ENCODE measurements around the gene EIF2B2. TPM values are rescaled to one million over a fixed set of nuclear protein-coding genes. Genes with fewer than 3 reads are reported as not detected.

The EIF2B2 gene
- polyA plus RNA-seq, 3 donors from 2014 or later: 32.6 to 64.5 (median 57.4) TPM

DNA sequence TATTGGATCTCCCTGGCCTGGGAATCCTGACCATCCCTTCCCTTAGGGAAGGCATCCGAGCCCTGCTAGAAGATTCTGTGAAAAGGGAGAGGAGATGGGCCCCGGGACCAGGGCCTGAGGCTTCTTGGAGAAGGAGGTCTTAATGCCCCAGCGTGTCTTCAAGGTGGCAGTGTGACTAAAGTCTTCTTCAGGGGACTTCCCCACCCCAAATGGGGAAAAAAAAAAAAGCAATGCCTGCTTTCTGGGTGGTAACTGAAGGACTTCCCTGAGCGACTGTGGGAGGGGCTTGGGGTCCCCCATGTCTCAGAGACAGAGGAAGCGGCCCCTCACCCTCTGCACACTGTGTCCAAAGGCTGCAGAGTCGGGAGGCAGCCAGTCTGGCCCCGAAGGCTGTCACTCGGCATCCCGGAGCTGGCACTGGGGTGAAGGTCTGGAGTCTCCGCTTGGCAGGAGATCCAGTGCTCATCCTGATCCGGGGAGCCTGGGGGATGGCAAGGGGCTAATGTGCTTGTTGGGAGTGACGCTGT, 39.5 kb upstream of the EIF2B2 start:
- no peaks in the 10 kb centered on the region for H3K4me1 Mint-ChIP-seq
- no peaks in the 10 kb centered on the region for H3K36me3 Mint-ChIP-seq
- H3K4me3 Mint-ChIP-seq: no peak overlapping the region
- H3K27me3 Mint-ChIP-seq (ENCODE audit: low read depth in 3 of 3): peaks cover 0 to 4% (median 3%) of the 10 kb centered on the region in 3 donors
- no peak overlapping the region for H3K27ac Mint-ChIP-seq
- no peaks in the 10 kb centered on the region for H3K9me3 Mint-ChIP-seq
- no peak for DNase-seq

DNA sequence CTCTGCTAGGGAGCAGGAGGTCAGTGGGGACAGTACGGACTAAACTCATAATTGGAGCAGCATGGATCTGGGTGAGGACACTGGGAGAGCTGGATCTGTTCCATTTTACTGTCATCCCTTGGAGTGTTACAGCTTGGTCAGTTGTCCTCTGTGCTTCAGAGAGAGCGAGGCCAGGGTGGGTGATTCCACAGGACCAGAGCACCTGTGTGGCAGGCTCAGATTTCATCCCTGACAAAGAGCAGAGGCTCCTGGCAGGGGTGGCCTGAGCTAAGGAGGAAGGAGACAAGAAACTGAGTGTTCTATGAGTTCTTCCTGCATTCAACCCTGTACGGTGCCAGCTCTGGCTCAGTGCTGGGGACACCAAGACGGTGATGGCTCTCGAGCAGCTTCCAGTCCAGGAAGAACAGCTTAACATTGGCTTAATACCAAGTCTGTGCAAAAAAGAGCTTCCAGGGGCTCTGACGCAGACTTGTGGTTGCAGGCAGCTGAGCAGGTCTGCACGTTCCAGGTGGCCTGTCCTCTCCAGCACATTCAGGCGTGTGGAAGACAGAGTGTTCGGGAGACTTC, 38.9 kb upstream of the EIF2B2 start:
- Mint-ChIP-seq H3K27ac (no peak overlapping the region), H3K36me3 (no peaks in the 10 kb centered on the region)

DNA sequence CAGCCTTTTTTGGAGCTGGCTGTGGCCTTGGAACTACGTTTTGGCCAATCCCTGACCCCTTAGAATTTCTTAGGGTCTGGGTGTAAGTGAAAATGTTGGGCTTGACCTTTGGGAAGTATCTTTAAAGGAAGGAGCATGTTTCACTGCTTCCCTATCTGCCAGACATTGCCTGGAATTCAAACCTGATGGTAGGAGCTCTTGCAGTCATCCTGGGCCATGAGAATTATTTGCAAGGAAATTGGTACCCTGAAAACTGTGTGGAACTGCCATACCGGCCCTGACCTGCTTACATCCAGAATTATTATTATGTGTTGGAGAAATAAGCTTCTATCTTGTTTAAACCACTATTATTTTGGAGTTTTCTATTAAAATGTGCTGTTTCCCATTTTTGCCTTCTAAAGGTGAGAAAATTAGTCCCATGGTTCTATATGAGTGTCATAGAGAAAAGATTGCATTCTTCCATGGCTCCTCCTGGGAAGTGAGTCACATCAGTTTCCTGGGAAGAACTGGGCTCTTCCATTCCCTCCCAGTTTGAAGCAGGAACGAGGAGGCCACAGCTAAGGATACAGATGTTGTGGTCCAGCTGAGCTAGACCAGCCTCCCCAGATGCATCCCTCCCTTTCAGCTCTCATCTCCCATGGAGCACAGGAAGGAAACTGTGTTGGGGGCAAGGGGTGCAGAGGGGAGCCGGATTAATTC, 37.8 kb upstream of the EIF2B2 start:
- Mint-ChIP-seq H3K4me3 (no peak overlapping the region), H3K9me3 (no peaks in the 10 kb centered on the region), H3K4me1 (no peaks in the 10 kb centered on the region), H3K36me3 (no peaks in the 10 kb centered on the region), H3K27me3 (ENCODE audit: low read depth in 3 of 3) (peaks cover 0 to 4% (median 3%) of the 10 kb centered on the region in 3 donors), H3K27ac (no peak overlapping the region)
- no peak for DNase-seq

More for the DNA sequence above, 38.9 kb upstream of the EIF2B2 start:
- Mint-ChIP-seq H3K27me3 (ENCODE audit: low read depth in 3 of 3) (peaks cover 0 to 6% (median 4%) of the 10 kb centered on the region in 3 donors), H3K9me3 (no peaks in the 10 kb centered on the region), H3K4me3 (no peak overlapping the region), H3K4me1 (no peaks in the 10 kb centered on the region)
- no peak for DNase-seq

DNA sequence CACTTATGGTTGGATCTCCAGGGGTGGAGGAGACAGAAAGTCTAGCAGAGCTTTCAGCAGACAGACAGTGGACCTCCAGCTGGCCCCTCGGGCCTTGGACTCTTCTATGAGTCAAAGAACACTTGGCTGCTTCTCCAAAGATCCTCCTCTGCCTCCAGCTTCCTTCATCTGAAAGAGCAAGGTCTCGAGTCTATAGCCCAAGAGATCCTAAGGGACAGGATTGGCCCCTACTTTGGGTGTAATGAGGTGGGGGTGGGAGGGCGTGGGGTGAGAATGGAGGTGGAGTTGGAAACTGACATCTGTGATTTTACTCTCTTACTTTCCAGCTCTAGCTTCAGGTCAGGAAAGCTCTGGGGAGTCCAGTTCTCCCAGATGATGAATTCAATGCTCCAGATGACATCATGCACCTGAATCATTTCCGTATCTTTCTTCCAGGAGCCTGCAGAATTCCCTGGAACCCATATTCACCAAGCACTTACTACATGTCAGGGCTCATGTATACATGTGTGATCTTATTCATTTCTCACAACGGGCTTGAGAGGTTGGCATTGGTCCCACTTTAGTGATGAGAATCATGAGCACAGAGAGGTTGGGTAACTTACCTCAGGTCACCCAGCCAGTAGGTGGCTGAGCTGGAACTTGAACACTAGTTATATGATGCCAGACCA, 37.1 kb upstream of the EIF2B2 start:
- no peak for DNase-seq
- Mint-ChIP-seq H3K36me3 (no peaks in the 10 kb centered on the region), H3K4me3 (no peak overlapping the region), H3K27ac (no peak overlapping the region), H3K27me3 (ENCODE audit: low read depth in 3 of 3) (peaks cover 0 to 4% (median 3%) of the 10 kb centered on the region in 3 donors), H3K4me1 (no peaks in the 10 kb centered on the region), H3K9me3 (no peaks in the 10 kb centered on the region)

DNA sequence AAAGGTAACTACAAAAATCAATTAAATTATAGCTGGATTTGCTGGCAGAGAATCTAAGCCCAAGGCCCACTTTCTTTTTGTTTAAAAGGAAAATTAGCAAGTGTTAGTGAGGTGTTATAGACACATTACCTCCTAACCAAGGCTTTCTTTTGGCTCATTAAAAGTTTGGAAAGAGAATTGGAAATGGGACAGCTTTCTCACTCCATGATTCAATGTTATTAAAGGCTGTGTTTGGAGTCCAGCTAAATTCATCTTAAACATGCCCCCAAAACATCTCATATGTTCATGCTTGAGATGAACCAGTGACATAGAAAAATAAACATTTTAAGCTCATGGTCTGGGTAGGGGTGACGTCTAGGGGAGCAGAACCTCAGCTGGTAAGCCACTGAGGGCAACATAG, 33.9 kb upstream of the EIF2B2 start:
- H3K27ac Mint-ChIP-seq: no peak overlapping the region
- peaks cover 5 to 10% of the 10 kb centered on the region in 2 donors for H3K4me1 Mint-ChIP-seq
- no peaks in the 10 kb centered on the region for H3K36me3 Mint-ChIP-seq
- no peak overlapping the region for H3K4me3 Mint-ChIP-seq
- DNase-seq: no peak
- H3K9me3 Mint-ChIP-seq: no peaks in the 10 kb centered on the region
- peaks cover 0 to 3% (median 1%) of the 10 kb centered on the region in 3 donors for H3K27me3 Mint-ChIP-seq (ENCODE audit: low read depth in 3 of 3)

DNA sequence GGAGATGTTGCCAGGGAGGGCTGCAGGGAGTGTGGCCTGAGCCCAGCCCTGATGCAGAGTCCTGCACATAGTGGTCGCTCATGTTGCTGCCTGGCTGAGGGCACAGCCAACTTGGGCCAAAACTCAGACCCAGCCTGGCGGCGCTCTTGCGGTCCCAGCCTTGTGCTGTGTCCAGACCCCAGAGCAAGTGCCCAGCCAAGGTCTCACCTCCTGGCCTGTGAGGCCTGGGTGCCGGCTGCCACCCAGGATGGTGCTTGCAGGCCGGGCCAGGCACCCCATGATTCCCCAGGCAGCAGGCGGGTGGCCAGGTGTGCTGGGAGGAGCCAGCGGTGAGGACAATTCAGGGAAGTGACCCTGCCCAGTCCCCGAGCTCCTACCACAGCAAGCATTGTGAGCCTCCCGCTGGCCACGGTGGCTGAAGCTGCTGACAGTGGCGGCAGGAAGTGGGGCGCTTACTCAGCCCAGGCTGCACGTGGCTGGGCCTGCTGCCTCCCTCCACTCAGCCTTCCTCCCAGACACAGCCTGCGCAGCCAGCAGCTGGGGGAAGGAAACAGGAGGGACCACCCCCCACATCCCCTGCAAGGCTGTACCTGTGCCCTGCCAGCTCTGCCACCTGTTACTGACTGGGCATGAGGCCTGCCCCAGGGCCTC, 29.6 kb upstream of the EIF2B2 start:
- peaks cover 9 to 10% of the 10 kb centered on the region in 2 donors for H3K4me1 Mint-ChIP-seq
- H3K4me3 Mint-ChIP-seq: no peak overlapping the region
- peak overlapping the region in 2 of 6 donors; percentile 5 to 56 for H3K27ac Mint-ChIP-seq
- no peaks in the 10 kb centered on the region for H3K36me3 Mint-ChIP-seq
- no peaks in the 10 kb centered on the region for H3K9me3 Mint-ChIP-seq
- H3K27me3 Mint-ChIP-seq (ENCODE audit: low read depth in 3 of 3): peaks cover 0 to 4% (median 0%) of the 10 kb centered on the region in 3 donors
- peak; percentile 27 to 41 (median 30) for DNase-seq

DNA sequence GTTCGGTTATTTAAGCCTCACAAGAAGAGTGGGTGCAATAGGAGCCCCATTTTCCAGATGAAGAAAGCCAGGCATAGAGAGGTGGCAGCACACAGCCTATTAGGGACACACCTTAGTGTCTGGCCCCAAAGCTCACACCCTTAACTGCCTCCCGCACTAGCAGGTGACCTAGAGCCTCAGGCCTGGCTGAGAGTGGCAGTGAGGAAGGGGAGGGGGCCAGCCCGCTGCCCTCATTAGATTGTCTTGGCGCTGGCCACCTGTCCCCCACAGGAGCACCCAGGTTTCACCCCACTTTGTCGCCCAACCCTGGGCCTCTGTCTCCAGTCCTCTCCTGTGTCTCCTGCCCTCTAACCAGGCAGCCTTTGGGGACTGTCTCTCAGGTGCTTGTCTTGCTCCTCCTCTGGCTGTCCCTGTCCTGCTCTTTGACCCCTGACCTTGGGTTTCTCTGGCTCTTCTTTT, 28.8 kb upstream of the EIF2B2 start:
- H3K36me3 Mint-ChIP-seq: no peaks in the 10 kb centered on the region
- H3K4me3 Mint-ChIP-seq: no peak overlapping the region
- no peak for DNase-seq
- H3K27me3 Mint-ChIP-seq (ENCODE audit: low read depth in 3 of 3): peaks cover 0 to 1% (median 0%) of the 10 kb centered on the region in 3 donors
- H3K9me3 Mint-ChIP-seq: no peaks in the 10 kb centered on the region
- peaks cover 9 to 10% of the 10 kb centered on the region in 2 donors for H3K4me1 Mint-ChIP-seq
- peak overlapping the region in 2 of 6 donors; percentile 14 to 83 for H3K27ac Mint-ChIP-seq

DNA sequence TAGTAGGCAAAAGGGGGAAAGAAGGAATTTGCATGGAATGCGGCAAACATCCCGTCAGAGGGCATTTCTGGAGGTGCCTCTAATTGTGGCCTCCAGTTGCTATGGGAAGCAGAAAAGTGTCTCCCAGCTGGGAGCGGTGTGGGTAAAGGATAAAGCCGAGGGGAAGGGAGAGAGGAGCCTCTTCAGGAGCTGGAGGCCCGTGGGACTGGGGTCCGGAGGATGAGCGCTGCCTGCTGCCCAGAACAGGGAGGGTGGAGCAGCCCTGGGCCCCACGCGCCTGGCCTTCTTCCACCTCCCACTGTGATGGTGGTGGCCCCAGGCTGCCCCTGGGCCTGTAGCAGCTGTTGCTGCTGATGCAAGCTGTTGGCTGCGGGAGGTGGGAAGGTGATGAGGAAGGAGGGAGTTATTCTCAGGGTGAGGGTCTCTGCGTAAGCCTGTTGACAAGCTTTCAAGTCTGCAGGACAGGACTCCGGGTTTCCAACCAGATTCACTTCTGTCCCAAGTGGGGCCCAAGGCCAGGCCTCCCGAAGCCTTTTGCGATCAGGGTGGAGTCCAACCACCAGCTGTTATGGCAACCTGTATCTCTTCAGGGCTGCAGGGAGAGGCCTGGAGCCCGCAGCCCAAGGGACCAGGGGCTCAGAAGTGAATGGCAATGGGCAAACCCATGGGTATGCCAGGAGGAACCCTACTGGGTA, 28.2 kb upstream of the EIF2B2 start:
- no peak for DNase-seq
- no peak overlapping the region for H3K4me3 Mint-ChIP-seq
- no peaks in the 10 kb centered on the region for H3K36me3 Mint-ChIP-seq
- peak overlapping the region in 2 of 6 donors; percentile 2 to 83 for H3K27ac Mint-ChIP-seq
- peaks cover 0 to 1% (median 0%) of the 10 kb centered on the region in 3 donors for H3K27me3 Mint-ChIP-seq (ENCODE audit: low read depth in 3 of 3)
- no peaks in the 10 kb centered on the region for H3K9me3 Mint-ChIP-seq
- peaks cover 9 to 10% of the 10 kb centered on the region in 2 donors for H3K4me1 Mint-ChIP-seq

DNA sequence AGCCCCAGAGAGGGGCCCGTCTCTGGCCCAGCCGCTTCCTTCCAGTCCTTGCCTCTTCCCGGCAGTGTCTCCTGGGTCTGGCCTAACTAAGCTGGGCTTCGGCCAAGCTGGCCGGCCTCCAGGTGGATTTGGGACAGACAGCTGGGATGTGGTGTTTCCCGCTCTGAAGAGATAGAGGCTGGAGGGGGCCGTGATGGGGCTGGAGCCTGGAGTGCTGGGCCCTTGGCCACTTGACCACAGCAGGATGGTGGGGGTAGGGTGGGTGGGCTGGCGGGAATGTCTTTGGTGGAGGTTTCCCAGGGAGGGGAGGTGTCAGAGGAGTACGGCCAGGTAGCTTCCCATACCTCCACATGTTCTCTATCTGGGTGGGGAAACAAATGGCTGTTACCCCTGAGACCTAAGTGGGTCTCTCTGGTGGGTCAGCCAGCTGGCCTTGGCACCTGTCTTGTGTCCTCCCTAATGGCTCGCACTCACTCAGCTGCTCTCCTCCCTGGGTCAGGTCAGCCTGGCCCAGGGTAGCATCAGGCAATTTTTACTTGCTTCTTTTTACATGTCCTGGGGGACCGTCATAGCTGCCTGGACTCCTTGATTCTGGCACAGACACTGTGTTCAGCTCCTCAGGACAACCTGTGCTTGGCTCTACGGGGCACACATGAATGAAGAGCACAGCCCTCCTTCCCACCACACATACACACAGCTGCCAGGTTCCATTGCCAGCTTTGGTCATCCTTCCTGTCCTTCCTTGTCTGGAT, 27.5 kb upstream of the EIF2B2 start:
- no peak for DNase-seq
- H3K27me3 Mint-ChIP-seq (ENCODE audit: low read depth in 3 of 3): peaks cover 0 to 1% (median 0%) of the 10 kb centered on the region in 3 donors
- no peaks in the 10 kb centered on the region for H3K36me3 Mint-ChIP-seq
- H3K4me3 Mint-ChIP-seq: no peak overlapping the region
- H3K4me1 Mint-ChIP-seq: peaks cover 9 to 10% of the 10 kb centered on the region in 2 donors
- H3K9me3 Mint-ChIP-seq: no peaks in the 10 kb centered on the region
- H3K27ac Mint-ChIP-seq: no peak overlapping the region

DNA sequence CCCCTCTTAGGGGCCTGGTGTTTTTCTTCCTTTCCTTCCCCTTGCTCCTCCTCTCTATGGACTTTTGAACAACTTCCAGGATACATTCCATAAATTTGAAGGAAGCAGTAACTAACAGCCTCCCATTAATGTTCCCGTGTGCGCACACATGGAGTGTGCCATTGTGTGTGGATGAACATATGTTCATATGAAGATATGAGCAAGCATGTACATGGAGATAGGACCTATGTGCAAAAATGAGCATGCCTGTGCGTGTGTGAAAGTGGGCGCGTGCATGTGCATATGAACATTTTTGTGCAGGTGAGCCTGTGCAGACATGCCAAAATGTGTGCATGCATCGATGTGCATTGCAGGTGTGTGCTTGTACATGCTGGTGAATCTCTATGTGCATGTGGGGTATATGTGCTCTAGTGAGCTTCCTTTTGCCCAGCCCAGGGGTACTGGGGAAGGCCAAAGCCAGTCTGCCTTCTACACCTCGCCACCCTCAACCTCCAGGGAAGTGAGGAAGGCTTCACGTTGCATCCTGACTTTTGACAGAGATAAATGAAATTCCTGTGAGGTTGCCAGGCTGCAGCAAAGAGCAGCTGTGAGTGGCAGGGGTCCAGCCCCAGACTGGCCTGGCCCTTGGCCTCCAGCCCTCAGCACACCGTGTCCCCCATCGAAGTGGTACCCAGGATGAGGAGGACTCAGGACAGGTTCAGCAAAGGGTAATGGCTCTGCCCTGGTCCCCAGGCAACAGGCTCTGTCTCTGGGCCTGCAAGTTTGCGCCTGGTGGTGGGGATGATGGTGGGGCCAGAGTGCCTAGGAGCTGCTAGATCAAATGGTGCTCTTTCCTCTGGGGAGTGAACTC, 26.2 kb upstream of the EIF2B2 start:
- Mint-ChIP-seq H3K4me3 (no peak overlapping the region), H3K9me3 (no peaks in the 10 kb centered on the region), H3K36me3 (no peaks in the 10 kb centered on the region), H3K4me1 (peaks cover 9 to 10% of the 10 kb centered on the region in 2 donors), H3K27me3 (ENCODE audit: low read depth in 3 of 3) (peaks cover 0 to 1% (median 0%) of the 10 kb centered on the region in 3 donors), H3K27ac (no peak overlapping the region)
- no peak for DNase-seq

DNA sequence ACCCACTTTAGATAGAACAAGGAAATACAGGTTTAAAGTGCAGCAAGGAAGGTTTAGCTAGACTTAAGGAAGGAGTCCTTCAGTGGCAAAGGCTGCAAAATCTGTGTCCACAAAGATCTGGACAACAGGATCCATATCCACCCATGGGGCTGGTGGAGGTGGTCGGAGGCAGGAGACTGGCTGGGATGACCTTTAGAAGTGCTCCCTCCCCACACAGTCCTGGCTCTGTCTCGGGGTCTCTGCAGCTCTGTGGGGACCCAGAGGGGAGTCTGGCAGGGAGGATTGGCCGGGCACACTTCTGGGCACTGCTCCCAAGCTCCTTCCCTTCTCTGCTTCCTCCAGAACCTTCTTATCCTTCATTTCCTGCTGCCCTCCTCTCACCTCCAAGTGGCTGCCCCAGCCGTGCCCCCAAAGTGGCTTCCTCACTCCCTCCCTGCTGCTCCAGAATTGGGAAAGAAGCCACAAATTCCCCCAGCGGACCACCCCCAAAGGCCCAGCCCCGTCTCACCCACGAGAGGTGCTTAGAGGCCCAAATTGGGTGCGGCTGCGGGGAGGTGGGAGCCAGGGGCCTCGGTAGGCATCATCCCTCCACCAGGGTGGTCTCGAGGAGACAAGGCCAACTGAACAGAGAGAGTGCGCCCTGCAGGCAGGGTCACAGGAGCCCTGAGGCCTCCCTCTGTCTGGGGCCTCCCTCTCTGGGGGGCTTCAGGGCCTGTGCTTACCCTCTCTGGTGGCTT, 25.4 kb upstream of the EIF2B2 start:
- Mint-ChIP-seq H3K36me3 (no peaks in the 10 kb centered on the region), H3K4me3 (no peak overlapping the region), H3K27ac (no peak overlapping the region), H3K9me3 (no peaks in the 10 kb centered on the region), H3K27me3 (ENCODE audit: low read depth in 3 of 3) (peaks cover 0 to 1% (median 0%) of the 10 kb centered on the region in 3 donors), H3K4me1 (peaks cover 7 to 9% of the 10 kb centered on the region in 2 donors)
- DNase-seq: no peak

Measured in immature natural killer cell (primary cell).